GM12864 (cell line): ENCODE measurements around the gene ZNF525.
"Not testable (repeated sequence)": the region's sequence is repeated elsewhere in the genome, so short reads cannot be mapped to it uniquely, and the experiment has no call there.

ENCODE experiments used
- DNase-seq: peaks from one replicate; pipeline ENCODE4 v3.0.0-alpha.2; 2011; ENCODE audit warnings: low read depth
- H3K4me3 ChIP-seq: 2 replicates; pipeline ENCODE4 v1.5.1; 2011; ENCODE audit warnings: mild to moderate bottlenecking, low read depth, low read length, control low read depth
- CTCF ChIP-seq: IDR thresholded peaks from 2 replicates; pipeline ENCODE4 v1.5.1; 2011; ENCODE audit warnings: low read depth, mild to moderate bottlenecking, moderate library complexity, low read length, control low read depth, inconsistent platforms; ENCODE audit errors: missing control alignments

The ZNF525 gene

GRCh38 chr19:53357821-53358581 is 7.5 kb upstream of the ZNF525 start:
- TF ChIP-seq CTCF: no peak
- DNase-seq: no peak
- H3K4me3 ChIP-seq: no peak overlapping the region

- DNase-seq, H3K4me3 ChIP-seq: not testable (repeated sequence)
These were observed 5.4 kb upstream of the ZNF525 start for GRCh38 chr19:53360056-53360455.

GRCh38 chr19:53365899-53366493 is 491 bp downstream of the ZNF525 start:
- no peak for TF ChIP-seq CTCF
- no peak for DNase-seq
- H3K4me3 ChIP-seq: peak overlapping the region; percentile 74

- TF ChIP-seq CTCF: no peak
- no peak for DNase-seq
- no peak overlapping the region for H3K4me3 ChIP-seq
These were observed 6.7 kb downstream of the ZNF525 start for GRCh38 chr19:53372196-53372595.

GRCh38 chr19:53374288-53374687 is 8.8 kb downstream of the ZNF525 start:
- DNase-seq: no peak
- no peak overlapping the region for H3K4me3 ChIP-seq
- no peak for TF ChIP-seq CTCF

GRCh38 chr19:53374743-53375142 is 9.2 kb downstream of the ZNF525 start:
- no peak overlapping the region for H3K4me3 ChIP-seq

GRCh38 chr19:53381376-53381775 is 15.9 kb downstream of the ZNF525 start:
- TF ChIP-seq CTCF: no peak
- no peak for DNase-seq
- H3K4me3 ChIP-seq: no peak overlapping the region

More at GRCh38 chr19:53374743-53375142, 9.2 kb downstream of the ZNF525 start:
- DNase-seq: no peak
- TF ChIP-seq CTCF: no peak
